Measurements from ENCODE around the gene ZNF689. TPM values are rescaled to one million over a fixed set of nuclear protein-coding genes. Genes with fewer than 3 reads are reported as not detected.

The ZNF689 gene
- total and polyA plus RNA-seq, 2 of the 13 experiments (the other 11 are each of a cell fraction or from before 2014, with no cell fraction given), result 9.7 to 19.5 TPM

- TF ChIP-seq ZBTB39 (CRISPR knock-in tag; IDR thresholded peaks at IDR 0.05), result no peak
- no peak for TF ChIP-seq ZNF670 (CRISPR knock-in tag; IDR thresholded peaks at IDR 0.05; ENCODE audit: borderline replicate concordance)
- TF ChIP-seq PRMT3 (CRISPR knock-in tag; IDR thresholded peaks at IDR 0.05; ENCODE audit: borderline replicate concordance, low read depth), result no peak
- no peak for TF ChIP-seq ZFYVE20 (CRISPR knock-in tag; IDR thresholded peaks at IDR 0.05; ENCODE audit: borderline replicate concordance, low read depth)
- TF ChIP-seq TARDBP (CRISPR knock-in tag; IDR thresholded peaks at IDR 0.05), result peak; percentile 89
- no peak for TF ChIP-seq LBX2 (CRISPR knock-in tag; IDR thresholded peaks at IDR 0.05; ENCODE audit: borderline replicate concordance)
- no peak for TF ChIP-seq SOX6 (IDR thresholded peaks at IDR 0.05)
- TF ChIP-seq SOX6 (CRISPR knock-in tag; IDR thresholded peaks at IDR 0.05), result peak; percentile 45; the same call in 1 of the 2 replicates
- no peak for TF ChIP-seq NONO (IDR thresholded peaks at IDR 0.05)
- TF ChIP-seq NONO (CRISPR knock-in tag; conservative IDR thresholded peaks at IDR 0.05), result peak; percentile 93
- no peak for TF ChIP-seq FLYWCH1 (CRISPR knock-in tag; IDR thresholded peaks at IDR 0.05)
- no peak for TF ChIP-seq MXD4 (CRISPR knock-in tag; IDR thresholded peaks at IDR 0.05)
- TF ChIP-seq ZBTB4 (CRISPR knock-in tag; IDR thresholded peaks at IDR 0.05; ENCODE audit: borderline replicate concordance), result no peak; the same call in 1 of the 2 replicates
- TF ChIP-seq ZNF691 (CRISPR knock-in tag; IDR thresholded peaks at IDR 0.05; ENCODE audit: borderline replicate concordance, low read depth), result peak; percentile 81; the same call in 1 of the 2 replicates
- TF ChIP-seq ZNF841 (CRISPR knock-in tag; IDR thresholded peaks at IDR 0.05; ENCODE audit: borderline replicate concordance), result no peak
- TF ChIP-seq ZSCAN9 (CRISPR knock-in tag; IDR thresholded peaks at IDR 0.05; ENCODE audit: borderline replicate concordance), result no peak; the same call in 1 of the 2 replicates
- TF ChIP-seq GMEB1 (CRISPR knock-in tag; IDR thresholded peaks at IDR 0.05; ENCODE audit: borderline replicate concordance), result peak; percentile 70; the same call in 1 of the 2 replicates
- TF ChIP-seq NPAS2 (CRISPR knock-in tag; IDR thresholded peaks at IDR 0.05; ENCODE audit: borderline replicate concordance), result no peak
- TF ChIP-seq ZEB1 (IDR thresholded peaks at IDR 0.05; ENCODE audit: insufficient replicate concordance, low read depth), result peak; percentile 39
- TF ChIP-seq ARNT2 (CRISPR knock-in tag; IDR thresholded peaks at IDR 0.05; ENCODE audit: low read depth), result 0 out of 2 replicates have a peak, but pooled peaks have one; percentile 18
These were observed 40.4 kb upstream of the ZNF689 start, which contains the start of gene PRR14 (continued) for GRCh38 chr16:30650369-30651123.

Data from HepG2 (cell line).